CD4-positive, alpha-beta T cell (primary cell): ENCODE measurements around the gene FLRT1. TPM values are rescaled to one million over a fixed set of nuclear protein-coding genes. Genes with fewer than 3 reads are reported as not detected.
A peak's percentile ranks its signal among the peaks of the same experiment; 100 is the strongest.

ENCODE experiments used
- ATAC-seq: fragments of 200-7000 bp; cut with Tn5 transposase; one replicate; pipeline ENCODE4 v1.10.0; 2022; ENCODE audit warnings: mild to moderate bottlenecking; ENCODE audit not compliant: poor library complexity
- CTCF ChIA-PET: fragments of 350-600 bp; sonication (Branson Sonifier 250); formaldehyde crosslinking; loops from one replicate; lab custom pipeline; 2021; ENCODE audit warnings: antibody characterized with exemption, inconsistent platforms; lab: Charles Lee
- POLR2A ChIA-PET: fragments of 350-600 bp; sonication (Branson Sonifier 250); formaldehyde crosslinking; loops from one replicate; lab custom pipeline; 2021; ENCODE audit warnings: antibody characterized with exemption, inconsistent platforms; lab: Charles Lee
- DNase-seq, 14 experiments: peaks; one replicate each; pipeline ENCODE4 v3.0.0-alpha.2; 2013 to 2020; ENCODE audit warnings: mixed read lengths in 2 of 14
- H3K27ac ChIP-seq, 2 donors: one replicate each; pipeline versions ENCODE4 v1.5.1 to v1.7.0; 2013; ENCODE audit warnings: low read length in 2 of 2, low read depth in 1 of 2, mild to moderate bottlenecking in 1 of 2
- H3K27me3 ChIP-seq, 2 experiments: 1 replicate in 1 of 2; 2 replicates in 1 of 2; pipeline versions ENCODE4 v1.6.1 to v1.7.0; 2013; ENCODE audit warnings: low read length in 2 of 2, control low read depth in 1 of 2, mild to moderate bottlenecking in 1 of 2, moderate library complexity in 1 of 2; ENCODE audit not compliant: insufficient read depth in 2 of 2, control insufficient read depth in 1 of 2
- H3K36me3 ChIP-seq: one replicate; pipeline ENCODE4 v1.6.1; 2013; ENCODE audit warnings: low read length, control low read depth; ENCODE audit not compliant: insufficient read depth
- H3K4me1 ChIP-seq: one replicate; pipeline ENCODE4 v1.6.1; 2013; ENCODE audit warnings: low read length, control low read depth; ENCODE audit not compliant: insufficient read depth
- H3K4me3 ChIP-seq: one replicate; pipeline ENCODE4 v1.5.1; 2013; ENCODE audit warnings: mild to moderate bottlenecking, low read length, moderate library complexity
- H3K9me3 ChIP-seq, 2 experiments: 1 replicate in 1 of 2; 2 replicates in 1 of 2; pipeline versions ENCODE4 v1.6.1 to v1.7.0; 2013; ENCODE audit warnings: low read length in 2 of 2, mild to moderate bottlenecking in 2 of 2, control low read depth in 1 of 2, moderate library complexity in 1 of 2; ENCODE audit not compliant: control insufficient read depth in 1 of 2, insufficient read depth in 1 of 2
- H3K27ac Mint-ChIP-seq: one replicate; pipeline ENCODE4 v1.8.0; 2020; ENCODE audit warnings: mixed read lengths
- H3K27me3 Mint-ChIP-seq: one replicate; pipeline ENCODE4 v1.8.0; 2021; ENCODE audit warnings: mixed read lengths
- H3K36me3 Mint-ChIP-seq: one replicate; pipeline ENCODE4 v1.8.0; 2021; ENCODE audit warnings: low read depth, mixed read lengths
- H3K4me1 Mint-ChIP-seq: one replicate; pipeline ENCODE4 v1.8.0; 2021; ENCODE audit warnings: low read depth, mixed read lengths
- H3K4me3 Mint-ChIP-seq: one replicate; pipeline ENCODE4 v1.8.0; 2020; ENCODE audit warnings: mild to moderate bottlenecking, mixed read lengths
- H3K9me3 Mint-ChIP-seq: one replicate; pipeline ENCODE4 v1.8.0; 2020; ENCODE audit warnings: mixed read lengths
- intact Hi-C, 2 experiments: fragments of 100-400 bp; cut with DNase I in 1 of 2; cut with micrococcal nuclease in 1 of 2; formaldehyde crosslinking; loops; one replicate each; pipeline versions ENCODE4 v1.15.1 to v1.9.0; 2023 to 2025; cut with DNase I, micrococcal nuclease
- total RNA-seq, 174 experiments: library from RNA in 2 of 174; stranded (reverse) in 2 of 174; gene quantifications; one replicate each; pipeline ENCODE4 v1.2.3 and lab custom pipeline; 2021 to 2026
- TF ChIP-seq, protein P1 (sequence below): fragments of 200-600 bp; IDR thresholded peaks from one replicate; pipeline ENCODE4 v1.8.0; 2022; ENCODE audit warnings: antibody characterized with exemption, mild to moderate bottlenecking

FLRT1 gene
- total RNA-seq, 2 experiments from 2014 or later: not detected

DNA sequence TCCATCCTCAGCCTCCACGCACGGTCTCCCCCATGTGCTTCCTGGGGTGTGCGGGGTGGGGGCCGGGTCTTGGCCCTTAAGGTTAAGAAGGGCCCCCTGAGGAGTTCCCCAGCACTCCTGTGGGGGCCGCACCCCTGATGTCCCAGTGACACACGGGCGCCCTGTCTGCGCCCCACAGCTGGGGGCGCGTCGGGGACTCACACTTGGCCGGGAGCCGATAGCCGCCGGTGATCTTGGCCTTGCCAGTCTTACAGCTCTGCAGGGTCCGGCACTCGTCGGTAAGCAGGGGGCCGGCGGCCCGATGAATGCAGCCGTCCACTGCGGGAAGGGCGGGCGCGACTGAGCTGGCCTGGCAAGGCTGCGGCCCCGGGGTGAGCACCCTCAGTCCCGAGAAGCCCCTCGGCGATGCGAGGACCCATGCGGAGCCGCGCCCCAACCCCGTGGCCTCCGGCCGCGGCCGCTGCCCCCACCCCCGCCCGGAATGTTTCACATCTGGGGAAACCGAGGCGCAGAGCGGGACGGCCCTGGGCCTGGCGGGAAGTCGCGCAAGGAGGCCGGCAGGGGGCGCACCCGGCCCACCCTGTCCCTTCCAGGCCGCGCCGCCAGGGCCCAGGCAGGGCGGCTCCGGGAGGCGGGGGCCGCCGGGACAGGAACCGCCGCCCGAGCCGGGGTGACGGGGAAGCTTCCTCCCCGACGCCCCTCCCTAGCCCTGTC, 35.5 kb upstream of the FLRT1 start:
- Mint-ChIP-seq H3K4me3 (peak overlapping the region; percentile 11), H3K9me3 (no peaks in the 10 kb centered on the region), H3K4me1 (peaks cover 9% of the 10 kb centered on the region), H3K27ac (no peak overlapping the region), H3K27me3 (no peaks in the 10 kb centered on the region), H3K36me3 (peaks cover 34% of the 10 kb centered on the region)
- ATAC-seq (peak; percentile 76), DNase-seq (peak; percentile 53 to 91 (median 70))
- intact Hi-C loops: loop anchor here (1.0 kb wide), 2 partner anchors 148 to 153 kb away; no protein-coding TSS in a partner anchor
- peaks cover 28% of the 10 kb centered on the region for H3K4me1 ChIP-seq
- H3K27ac ChIP-seq: no peak overlapping the region
- TF ChIP-seq, protein P1, sequence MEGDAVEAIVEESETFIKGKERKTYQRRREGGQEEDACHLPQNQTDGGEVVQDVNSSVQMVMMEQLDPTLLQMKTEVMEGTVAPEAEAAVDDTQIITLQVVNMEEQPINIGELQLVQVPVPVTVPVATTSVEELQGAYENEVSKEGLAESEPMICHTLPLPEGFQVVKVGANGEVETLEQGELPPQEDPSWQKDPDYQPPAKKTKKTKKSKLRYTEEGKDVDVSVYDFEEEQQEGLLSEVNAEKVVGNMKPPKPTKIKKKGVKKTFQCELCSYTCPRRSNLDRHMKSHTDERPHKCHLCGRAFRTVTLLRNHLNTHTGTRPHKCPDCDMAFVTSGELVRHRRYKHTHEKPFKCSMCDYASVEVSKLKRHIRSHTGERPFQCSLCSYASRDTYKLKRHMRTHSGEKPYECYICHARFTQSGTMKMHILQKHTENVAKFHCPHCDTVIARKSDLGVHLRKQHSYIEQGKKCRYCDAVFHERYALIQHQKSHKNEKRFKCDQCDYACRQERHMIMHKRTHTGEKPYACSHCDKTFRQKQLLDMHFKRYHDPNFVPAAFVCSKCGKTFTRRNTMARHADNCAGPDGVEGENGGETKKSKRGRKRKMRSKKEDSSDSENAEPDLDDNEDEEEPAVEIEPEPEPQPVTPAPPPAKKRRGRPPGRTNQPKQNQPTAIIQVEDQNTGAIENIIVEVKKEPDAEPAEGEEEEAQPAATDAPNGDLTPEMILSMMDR: peak; percentile 75
- H3K9me3 ChIP-seq: peaks cover 0 to 4% of the 10 kb centered on the region in 2 experiments
- H3K36me3 ChIP-seq: peaks cover 28% of the 10 kb centered on the region
- CTCF ChIA-PET: interaction anchor here (0.5 to 2.4 kb wide), 14 partner anchors 9 to 318 kb away, joined by 3 to 15 read pairs (median 5); partner anchors contain the start of gene OTUB1
- peaks cover 0 to 3% of the 10 kb centered on the region in 2 experiments for H3K27me3 ChIP-seq
- peak overlapping the region; percentile 41 for H3K4me3 ChIP-seq
- POLR2A ChIA-PET: interaction anchor here (0.7 to 3.0 kb wide), 8 partner anchors 10 to 241 kb away, joined by 3 to 13 read pairs (median 4); partner anchors contain the start of genes COX8A, OTUB1 and STIP1

DNA sequence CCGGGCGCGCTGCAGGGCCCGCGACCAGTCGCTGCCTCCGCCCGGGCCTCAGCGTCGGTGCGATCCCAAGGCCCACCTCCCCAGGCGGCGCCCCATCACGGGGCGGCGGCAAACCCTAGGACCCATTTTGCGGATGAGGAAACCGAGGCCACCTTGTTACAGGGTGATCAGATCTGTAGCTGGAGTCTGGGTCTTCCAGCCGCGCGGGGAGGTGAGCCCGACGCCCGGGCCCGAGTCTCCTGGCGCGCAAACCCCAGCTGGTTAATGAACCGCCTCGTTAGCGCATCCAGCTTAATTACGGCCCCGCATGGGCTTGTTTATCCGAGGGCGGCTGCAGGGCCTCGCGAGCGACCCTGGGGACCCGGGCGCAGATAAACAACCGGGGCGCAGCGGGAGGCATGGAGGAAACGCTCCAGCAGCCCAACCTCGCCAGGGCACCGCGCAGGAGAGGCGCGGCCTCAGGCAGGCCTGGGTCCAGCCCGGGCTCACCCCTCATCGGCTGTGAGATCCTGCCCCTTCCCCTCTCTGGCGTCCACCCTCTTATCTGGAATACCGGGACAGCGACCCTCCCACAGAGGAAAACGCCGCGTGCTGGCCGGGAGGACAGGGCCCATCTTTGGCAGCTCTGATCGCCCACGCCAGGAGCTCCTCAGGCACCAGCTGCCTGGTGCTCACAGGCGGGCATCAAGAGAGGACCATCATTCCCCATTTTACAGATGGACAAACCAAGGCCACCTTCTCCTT, 34.8 kb upstream of the FLRT1 start:
- no peaks in the 10 kb centered on the region for H3K9me3 Mint-ChIP-seq
- H3K4me1 Mint-ChIP-seq: peaks cover 9% of the 10 kb centered on the region
- H3K27ac ChIP-seq: no peak overlapping the region
- H3K4me1 ChIP-seq: peaks cover 28% of the 10 kb centered on the region
- H3K27ac Mint-ChIP-seq: no peak overlapping the region
- H3K36me3 Mint-ChIP-seq: peaks cover 27% of the 10 kb centered on the region
- TF ChIP-seq, protein P1: no peak
- DNase-seq (no peak), ATAC-seq (no peak)
- peaks cover 0 to 4% of the 10 kb centered on the region in 2 experiments for H3K9me3 ChIP-seq
- H3K27me3 ChIP-seq: peaks cover 0 to 3% of the 10 kb centered on the region in 2 experiments
- ChIA-PET POLR2A (interaction anchor here (1.0 to 3.0 kb wide), 7 partner anchors 10 to 240 kb away, joined by 3 to 13 read pairs (median 3); partner anchors contain the start of genes COX8A, OTUB1 and STIP1), CTCF (interaction anchor here (0.6 to 2.4 kb wide), 13 partner anchors 10 to 271 kb away, joined by 3 to 15 read pairs (median 5); partner anchors contain the start of gene OTUB1)
- no peaks in the 10 kb centered on the region for H3K27me3 Mint-ChIP-seq
- H3K4me3 Mint-ChIP-seq: peak overlapping the region; percentile 67
- intact Hi-C loops: loop anchor here (1.0 kb wide), 2 partner anchors 147 to 152 kb away; no protein-coding TSS in a partner anchor
- peaks cover 22% of the 10 kb centered on the region for H3K36me3 ChIP-seq
- H3K4me3 ChIP-seq: peak overlapping the region; percentile 41
